Fibroblast of the aortic adventitia (primary cell): ENCODE results near the gene SLCO3A1. TPM values are rescaled to one million over a fixed set of nuclear protein-coding genes. Genes with fewer than 3 reads are reported as not detected.
"Not testable (repeated sequence)": the region's sequence is repeated elsewhere in the genome, so short reads cannot be mapped to it uniquely, and the experiment has no call there.

Source experiments
- DNase-seq: peaks from one replicate; pipeline ENCODE4 v3.0.0-alpha.2; 2010; ENCODE audit warnings: low read depth
- H3K4me3 ChIP-seq: 2 replicates; pipeline ENCODE4 v1.5.1; 2011; ENCODE audit warnings: low read depth, mild to moderate bottlenecking, control low read depth, low read length, moderate library complexity
- CTCF ChIP-seq: IDR thresholded peaks from 2 replicates; pipeline ENCODE4 v1.5.1; 2011; ENCODE audit warnings: mild to moderate bottlenecking, low read length, control low read depth, inconsistent platforms; ENCODE audit not compliant: insufficient read depth
- total RNA-seq: library from RNA; depleted of rRNA; stranded (reverse); fragments of >200 nt; gene quantifications from 2 replicates; pipeline ENCODE4 v1.2.3, GENCODE V29; 2012; ENCODE audit warnings: low replicate concordance

The SLCO3A1 gene
- total RNA-seq, 1 donor: 8.9 TPM

- peak overlapping the region; percentile 52 for H3K4me3 ChIP-seq
- TF ChIP-seq CTCF: no peak
- peak; percentile 87 for DNase-seq
These were observed 216.1 kb downstream of the SLCO3A1 start for GRCh38 chr15:92069308-92070250.

- not testable (repeated sequence) for DNase-seq
- peak overlapping the region; percentile 52 for H3K4me3 ChIP-seq
These were observed 216.7 kb downstream of the SLCO3A1 start for GRCh38 chr15:92070251-92070650.

- no peak for TF ChIP-seq CTCF
These were observed 217.6 kb downstream of the SLCO3A1 start for GRCh38 chr15:92071045-92071634.

GRCh38 chr15:92073044-92073785, 219.7 kb downstream of the SLCO3A1 start:
- peak; percentile 71 for DNase-seq
- no peak for TF ChIP-seq CTCF
- H3K4me3 ChIP-seq: no peak overlapping the region

More at GRCh38 chr15:92071045-92071634, 217.6 kb downstream of the SLCO3A1 start:
- DNase-seq: no peak
- H3K4me3 ChIP-seq: no peak overlapping the region

- no peak for DNase-seq
- no peak for TF ChIP-seq CTCF
These were observed 220.6 kb downstream of the SLCO3A1 start for GRCh38 chr15:92074101-92074500.

GRCh38 chr15:92074646-92075045, 221.1 kb downstream of the SLCO3A1 start:
- peak; percentile 91 for DNase-seq
- no peak for TF ChIP-seq CTCF
- H3K4me3 ChIP-seq: no peak overlapping the region

More at GRCh38 chr15:92074101-92074500, 220.6 kb downstream of the SLCO3A1 start:
- H3K4me3 ChIP-seq: no peak overlapping the region

GRCh38 chr15:92075764-92076163, 222.3 kb downstream of the SLCO3A1 start:
- no peak for TF ChIP-seq CTCF
- H3K4me3 ChIP-seq: no peak overlapping the region
- DNase-seq: no peak
